ENCODE results near the gene GORASP1.

GORASP1 gene

DNA sequence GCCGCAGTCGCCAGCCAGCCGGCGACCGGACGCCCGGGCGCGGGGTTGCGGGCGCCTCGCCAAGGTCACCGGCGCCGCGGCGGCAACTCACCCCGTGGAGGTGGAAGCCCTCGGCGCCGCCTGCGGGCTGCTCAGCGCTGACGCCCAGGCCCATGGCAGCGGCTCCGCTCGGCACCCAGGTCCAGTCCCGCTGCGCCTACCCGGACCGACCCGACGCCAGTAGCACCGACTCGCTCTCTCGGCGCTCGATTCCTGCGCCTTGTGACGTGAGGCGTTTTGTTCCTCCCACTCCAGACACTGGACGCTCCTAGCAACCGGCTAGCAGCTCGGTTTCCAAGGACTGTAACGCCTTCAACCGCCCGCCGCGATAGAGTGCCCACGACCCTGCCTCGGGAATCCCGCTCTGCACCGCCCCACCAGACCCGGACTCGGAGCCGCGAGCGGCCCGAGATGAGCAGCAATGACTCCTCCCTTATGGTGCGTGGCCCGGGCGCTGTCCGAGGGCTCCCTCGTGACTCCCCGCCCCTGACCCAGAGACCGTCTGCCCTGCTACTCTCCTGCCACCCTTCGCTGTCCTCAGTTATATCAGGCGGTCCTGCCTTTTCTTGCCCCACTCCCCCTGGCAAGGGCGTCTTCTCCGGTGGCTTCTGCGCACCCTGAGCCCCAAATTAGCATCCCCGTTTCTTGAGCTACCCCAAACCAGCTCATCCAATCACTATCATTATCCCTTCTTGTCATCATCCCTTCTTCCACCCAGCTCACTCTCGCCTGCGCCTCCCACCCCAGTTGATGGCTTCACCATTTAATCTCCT, at the start of gene GORASP1, which contains the start of gene TTC21A:
Gene GORASP1 (minus strand): TSS at position 240 of the 812 bp plus-strand sequence. CDS start 86 bp downstream, at position 154.
Gene TTC21A (plus strand): TSS at position 293 of the 812 bp plus-strand sequence. CDS start 158 bp downstream, at position 451.
- DNase-seq (ENCODE audit: low read depth in 2 of 2), result peak; percentile 49 to 52

DNA sequence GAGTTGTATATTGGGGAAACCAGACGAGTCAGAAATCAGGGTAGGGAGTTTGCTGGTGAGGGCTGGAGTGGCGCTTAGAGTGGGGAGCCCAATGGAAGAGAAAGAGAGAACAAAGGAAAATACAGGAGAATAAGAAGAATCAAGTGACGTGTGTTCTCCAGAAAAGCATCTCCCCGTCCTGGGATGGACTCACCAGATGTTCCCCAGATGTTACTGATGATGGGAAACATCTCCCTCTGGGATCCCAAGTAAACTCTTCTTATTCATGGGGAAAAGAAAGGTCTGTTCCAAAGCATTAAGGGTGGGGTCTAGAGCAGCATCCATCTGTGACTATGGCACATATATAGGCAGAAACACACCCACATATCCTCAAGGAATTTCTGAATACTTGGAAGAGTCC, 49.0 kb upstream of the GORASP1 start:
- no peak for DNase-seq (ENCODE audit: low read depth in 2 of 2)

DNA sequence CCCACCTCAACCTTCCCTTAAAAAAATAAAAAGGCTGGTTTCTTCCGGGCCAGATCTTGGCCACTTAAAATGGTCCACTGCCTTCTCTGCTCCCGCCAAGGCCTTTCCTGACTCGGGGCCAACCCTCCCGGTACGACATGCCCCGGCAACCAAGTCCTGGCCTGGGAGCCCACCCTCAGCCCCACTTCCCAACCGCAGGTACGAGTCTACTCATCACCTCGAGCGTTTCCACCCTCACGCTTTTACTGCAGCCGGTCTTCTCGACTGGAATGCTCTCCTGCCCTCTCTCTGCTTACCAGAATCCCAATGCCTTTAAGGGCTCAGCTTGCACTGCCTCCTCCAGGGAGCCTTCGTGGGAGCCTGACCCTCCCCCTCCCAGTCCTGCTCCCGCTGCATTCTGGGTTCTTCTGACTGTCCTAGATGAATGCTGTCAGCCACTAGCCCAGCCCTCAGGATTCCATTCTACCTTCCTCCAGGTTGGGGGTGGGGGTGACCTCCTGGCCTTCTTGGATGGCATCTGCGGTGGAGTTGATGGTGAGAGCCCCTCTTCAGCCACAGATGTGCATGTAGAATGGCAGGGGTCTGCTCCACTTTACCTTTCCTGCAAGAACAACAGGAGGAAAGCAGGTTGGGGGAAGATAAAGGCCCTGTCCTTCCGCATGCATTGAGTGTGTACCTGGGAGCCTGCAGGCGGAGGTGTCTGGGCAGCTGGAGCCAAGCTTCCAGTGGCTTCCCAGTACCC, 47.0 kb upstream of the GORASP1 start:
- no peak for DNase-seq (ENCODE audit: low read depth in 2 of 2)

DNA sequence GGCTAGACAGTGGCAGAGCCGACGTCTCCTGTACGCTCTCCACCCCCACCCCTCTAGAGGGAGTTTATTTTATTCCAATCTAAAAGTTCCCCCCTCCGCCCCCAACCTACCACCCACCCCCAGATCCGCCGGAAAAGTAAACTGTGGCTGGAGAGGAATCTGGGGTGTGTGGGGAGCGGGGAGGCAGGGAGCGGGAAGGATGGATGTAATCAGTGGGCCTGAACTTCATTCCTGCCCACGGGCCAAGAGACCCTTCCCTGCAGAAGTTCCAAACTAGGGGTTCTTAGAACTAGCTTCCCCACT, 46.5 kb upstream of the GORASP1 start:
- no peak for DNase-seq (ENCODE audit: low read depth in 2 of 2)

DNA sequence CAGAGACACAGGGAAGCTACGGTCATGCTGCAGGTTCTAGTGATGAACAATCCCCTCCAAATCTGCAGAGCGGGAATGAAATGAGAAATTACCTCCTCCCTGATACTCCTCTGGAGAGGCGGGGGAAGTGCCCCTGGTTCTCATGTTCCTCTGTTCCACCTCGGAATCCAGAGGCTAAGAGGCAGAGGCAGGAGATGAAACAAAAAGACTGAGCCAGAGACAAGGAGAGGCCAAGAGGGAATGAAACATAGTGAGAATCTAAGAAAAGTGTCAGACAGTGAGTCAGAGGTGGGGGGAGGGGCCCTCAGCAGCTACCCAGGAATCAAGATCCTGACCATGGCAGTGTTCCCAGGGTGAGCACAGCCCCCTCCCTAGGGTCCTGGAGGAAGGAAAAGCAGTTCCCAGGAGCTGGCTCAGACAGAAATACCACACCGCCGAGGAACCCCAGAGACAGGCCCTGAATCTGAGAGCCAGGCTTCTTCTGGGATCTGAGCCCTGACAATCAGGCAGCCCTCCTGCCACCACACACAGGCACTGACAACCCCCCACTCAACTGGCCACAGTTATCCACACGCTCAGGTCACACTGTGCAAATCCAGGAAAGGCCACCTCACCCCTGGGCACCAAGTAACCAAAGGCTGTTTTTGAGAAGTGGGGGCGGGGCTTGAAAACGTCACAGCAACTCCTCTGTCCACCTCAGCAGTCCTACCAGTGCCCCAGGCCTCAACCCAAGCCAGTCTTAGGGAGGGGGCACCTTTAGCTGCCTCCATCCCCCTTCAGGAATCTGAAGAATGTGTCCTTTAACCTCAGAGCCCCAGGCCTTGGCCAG, 43.6 kb upstream of the GORASP1 start:
- peak; percentile 60 for DNase-seq (ENCODE audit: low read depth in 2 of 2)

DNA sequence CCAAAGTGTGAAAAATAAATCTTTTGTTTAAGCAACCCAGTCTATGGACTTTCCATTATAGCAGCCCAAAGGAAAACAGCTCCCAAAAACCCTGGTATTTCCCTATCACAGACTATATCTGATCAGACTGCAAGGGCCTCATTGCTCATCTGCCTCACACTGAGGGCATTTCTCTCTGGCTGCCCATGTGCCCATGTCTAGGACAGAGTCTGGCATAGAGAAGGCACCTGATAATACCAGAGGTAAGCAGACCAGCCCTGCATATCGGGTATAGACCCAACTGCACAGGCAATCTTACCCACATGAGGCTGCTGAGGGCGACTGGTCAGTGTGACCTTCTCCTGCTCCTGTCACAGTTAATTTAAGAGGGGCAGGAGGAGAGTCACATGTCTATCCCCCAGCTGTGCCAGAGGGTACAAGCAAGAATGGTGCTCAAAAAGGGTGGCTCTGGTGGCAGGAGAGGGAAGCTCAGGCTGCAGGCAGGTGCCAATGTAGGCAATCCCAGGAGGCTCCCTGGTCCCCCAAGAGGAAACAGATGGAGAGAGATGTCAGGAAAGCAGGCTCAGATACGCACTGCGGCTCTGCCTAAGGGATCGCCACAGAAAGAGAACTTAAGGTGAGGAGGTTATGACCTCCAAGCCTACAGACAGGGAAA, 42.8 kb upstream of the GORASP1 start:
- DNase-seq (ENCODE audit: low read depth in 2 of 2), result no peak

DNA sequence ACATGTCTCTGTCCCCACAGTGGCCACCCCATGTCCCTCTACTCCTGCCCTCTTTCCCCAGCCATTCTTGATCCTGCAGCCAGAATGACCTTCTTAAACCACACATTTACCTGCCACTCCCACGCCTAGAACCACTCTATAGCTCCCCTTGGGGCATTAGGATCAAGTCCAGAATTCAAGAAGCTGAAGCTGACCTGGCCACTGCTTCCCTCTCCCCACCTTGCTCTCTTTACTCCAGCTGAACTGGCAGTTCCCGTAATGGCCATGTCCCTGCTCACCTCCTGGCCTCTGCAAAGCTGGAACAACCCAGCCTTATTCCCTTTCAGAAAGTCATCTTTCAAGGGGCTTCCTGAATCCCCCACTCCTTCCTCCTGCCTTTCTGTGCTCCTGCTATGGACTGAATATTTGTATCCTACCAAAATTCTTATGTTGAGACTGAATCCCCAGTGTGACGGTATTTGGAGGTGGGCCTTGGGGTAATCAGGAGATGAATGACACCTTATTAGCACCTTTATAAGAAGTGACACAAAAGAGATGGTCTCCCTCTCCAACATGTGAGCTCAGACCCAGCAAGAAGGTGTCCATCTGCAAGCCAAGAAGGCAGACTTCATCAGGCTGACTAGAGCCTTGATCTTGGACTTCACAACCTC, 42.2 kb upstream of the GORASP1 start:
- no peak for DNase-seq (ENCODE audit: low read depth in 2 of 2)

DNA sequence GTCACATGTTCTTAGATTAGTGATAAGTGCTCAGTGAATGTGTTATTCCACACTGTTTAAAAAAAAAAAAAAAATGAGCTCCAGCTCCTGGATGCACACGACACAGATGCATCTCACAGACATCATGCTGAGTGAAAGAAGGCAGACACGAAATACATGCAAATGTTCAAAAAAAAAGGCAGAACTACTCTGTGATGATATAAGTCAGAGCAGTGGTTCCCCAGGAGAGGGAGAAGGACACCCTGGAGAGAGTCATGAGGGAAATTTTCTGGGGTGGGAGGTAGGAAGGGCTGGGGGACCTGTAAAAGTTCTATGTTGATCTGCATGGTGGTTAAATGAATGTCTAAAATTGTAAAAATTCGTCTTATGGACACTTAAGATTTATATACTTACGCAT, 41.6 kb upstream of the GORASP1 start:
- DNase-seq (ENCODE audit: low read depth in 2 of 2), result no peak

DNA sequence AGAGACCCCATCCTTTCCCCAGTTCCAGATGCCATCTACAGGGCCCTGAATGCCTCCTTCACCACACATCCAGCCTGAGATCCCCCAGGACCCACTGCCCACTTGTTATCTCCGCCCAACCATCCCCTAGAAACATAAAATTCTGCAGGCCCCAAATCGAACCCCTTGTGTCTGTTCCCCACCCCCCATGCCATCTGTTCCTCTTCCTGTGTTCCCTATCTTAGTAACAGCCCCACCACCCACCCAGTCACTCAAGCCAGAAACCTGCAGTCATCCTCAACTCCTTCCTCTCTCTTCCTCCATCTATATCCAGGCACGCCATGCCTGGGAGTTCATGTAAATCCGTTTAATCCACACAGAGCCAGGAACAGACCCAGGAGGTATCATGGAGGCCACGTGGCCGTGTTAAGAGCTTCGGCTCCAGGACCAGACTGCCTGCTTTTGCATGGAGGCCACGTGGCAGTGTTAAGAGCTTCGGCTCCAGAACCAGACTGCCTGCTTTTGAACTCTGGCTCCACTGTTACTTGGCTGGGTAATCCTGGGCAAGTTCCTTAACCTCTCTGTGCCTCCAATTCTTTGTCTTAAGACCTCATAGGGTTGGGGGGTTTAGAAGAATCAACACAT, 41.1 kb upstream of the GORASP1 start:
- DNase-seq (ENCODE audit: low read depth in 2 of 2), result no peak

DNA sequence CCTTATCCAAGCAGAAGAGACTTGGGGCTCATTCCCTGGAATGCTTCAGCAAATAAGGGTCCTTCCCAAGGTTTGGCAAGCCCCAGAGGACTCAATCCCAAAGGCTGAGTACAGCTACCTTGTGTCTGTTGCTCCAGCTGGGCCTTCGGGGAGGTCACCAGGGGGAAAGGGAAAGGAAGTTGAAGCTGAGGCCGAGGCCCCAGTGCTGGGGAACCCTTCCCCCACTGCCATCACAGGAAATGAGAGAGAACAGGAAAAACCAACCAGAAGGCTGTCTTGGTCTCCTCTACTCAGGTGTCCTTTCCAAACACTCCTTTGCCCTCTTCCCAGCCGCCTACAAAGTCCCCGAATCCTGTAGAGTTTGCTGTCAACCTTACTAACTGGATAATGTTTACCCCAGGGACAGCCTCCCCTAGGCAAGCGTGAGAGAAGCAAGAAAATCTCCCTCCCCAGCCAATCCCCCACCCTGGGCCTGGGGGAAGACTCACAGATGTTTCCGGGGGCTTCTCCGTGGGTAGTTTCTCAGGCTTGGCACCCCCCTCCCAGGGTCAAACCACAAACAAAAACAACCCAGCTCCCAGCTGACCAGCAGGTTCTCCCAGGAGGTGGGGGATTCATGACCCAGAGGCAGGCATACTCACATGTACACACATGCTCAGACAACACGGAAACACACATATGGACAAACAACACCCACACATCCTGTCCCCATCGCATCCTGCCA, 40.4 kb upstream of the GORASP1 start:
- peak in 1 of 2 donors; percentile 37 for DNase-seq (ENCODE audit: low read depth in 2 of 2)

DNA sequence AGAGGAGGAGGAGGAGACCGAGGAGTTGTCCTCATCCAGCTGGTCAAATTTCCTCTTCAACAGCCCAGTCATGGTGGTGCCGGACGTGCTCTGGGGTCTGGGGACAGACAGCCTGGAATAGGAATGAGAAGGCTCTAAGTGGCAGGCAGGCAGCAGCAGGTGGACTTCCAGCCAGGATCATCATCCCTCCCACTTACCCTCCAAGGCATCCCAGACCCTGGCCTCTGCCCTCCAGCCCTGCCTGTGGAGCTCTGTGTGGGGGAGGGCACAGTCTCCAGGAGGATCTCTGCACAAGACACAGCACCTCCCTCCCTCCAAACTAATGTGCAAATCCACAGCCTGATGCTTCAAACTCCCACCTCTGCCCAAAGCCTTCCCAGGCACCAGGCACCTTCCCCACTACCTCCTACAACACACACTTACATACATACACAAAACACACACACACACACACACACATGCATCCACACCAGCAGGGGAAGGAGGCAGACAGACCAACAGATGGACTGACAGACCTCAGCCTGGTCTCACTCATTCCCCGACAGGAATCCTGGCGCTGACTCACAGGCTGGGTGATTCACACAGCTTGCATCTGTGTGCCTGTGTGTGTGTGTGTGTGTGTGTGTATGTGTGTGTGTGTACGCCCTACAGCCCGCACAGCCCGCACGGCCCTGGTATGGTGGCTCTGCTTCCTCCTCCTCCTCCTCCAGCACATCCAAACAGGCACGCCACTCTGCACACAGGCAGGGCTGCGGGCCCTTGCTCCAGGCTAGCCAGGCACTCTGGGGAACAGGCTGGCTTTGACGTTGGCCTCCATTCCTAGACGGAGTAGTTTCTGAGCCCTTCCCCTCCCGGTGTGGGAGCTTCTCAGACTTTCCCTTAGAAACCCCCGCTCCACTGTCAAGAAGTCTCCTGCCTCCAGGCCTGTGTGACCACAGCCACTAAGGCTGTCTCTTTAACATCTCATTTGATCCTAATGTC, 39.5 kb upstream of the GORASP1 start:
- peak; percentile 51 to 67 for DNase-seq (ENCODE audit: low read depth in 2 of 2)

DNA sequence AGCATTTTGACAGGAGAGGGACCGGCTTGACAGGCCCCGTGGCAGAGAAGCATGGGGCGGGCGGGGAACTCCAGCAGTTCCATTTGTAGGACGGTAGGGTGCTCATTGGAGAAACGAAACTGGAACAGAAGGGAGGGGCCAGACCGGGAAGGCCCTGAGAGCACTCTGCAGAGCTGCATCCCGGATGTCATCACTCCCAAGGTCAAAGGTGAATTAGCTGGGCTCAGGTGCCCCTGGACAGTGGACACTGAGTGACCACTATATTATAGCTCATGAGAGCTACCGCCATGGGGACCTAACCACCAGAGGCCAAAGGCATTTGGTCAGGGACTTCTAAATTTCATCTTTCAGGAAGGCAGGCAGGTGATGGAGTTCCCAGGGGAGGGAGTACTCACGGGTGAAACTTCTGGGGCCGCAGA, 38.7 kb upstream of the GORASP1 start:
- DNase-seq (ENCODE audit: low read depth in 2 of 2), result no peak

DNA sequence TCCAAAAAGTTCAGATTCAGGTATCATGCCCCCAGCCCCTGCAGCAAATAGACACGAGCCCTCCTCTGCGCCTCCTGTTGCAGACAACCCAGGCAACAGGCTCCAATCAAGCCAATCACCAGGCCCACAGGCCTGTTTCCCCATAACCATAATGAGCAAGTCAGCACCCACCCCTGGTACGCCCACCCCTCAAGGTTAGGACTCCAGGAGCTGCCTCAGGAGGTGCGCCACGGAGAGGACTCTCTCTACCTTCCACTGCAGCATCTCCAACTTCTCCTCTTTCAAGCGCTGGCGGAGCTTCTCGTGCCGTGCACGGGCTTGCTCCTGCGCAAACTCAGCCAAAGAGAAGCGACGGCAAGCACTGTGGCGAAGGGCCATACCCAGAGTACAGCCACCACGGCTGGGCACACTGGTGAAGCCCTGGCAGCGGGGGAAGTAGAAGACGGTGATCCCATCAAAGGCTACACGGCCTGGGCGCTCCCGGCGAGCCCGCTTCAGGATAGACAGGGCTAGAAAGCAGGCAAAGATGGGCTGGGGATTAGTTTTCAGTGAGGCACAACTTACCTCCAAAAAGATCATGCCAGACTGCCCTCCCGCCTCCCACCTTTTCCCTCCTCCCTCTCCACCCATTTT, 37.4 kb upstream of the GORASP1 start:
- no peak for DNase-seq (ENCODE audit: low read depth in 2 of 2)

DNA sequence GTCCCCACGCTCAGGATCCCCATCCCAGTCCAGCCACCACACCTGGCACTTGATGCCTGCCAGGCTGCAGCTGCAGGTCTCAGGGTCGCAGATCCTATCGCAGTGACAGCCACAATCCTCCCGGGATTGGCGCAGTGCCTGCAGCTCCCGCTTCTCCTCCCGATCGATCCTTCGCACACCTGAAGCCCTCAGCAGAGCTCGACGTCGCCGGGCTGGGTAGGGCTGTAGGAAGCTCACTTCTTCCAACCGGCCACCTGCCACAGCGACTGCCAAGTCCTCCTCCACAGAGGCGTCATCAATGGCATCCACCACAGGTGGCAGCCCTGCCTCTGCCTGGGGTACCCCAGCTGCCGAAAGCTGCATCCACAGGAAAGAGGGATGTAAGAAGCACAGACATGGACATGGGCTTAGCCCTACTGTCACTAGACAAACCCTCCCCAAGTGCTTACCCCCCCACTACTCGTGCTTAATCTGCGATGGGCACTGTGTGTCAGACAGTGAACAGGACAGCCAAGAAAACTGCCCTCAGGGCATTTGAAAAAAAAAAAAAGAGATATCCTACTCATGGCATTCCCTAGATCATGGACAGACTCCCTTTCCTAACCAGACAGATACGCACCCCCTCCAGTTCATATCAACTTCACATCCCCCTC, 36.8 kb upstream of the GORASP1 start:
- no peak for DNase-seq (ENCODE audit: low read depth in 2 of 2)

DNA sequence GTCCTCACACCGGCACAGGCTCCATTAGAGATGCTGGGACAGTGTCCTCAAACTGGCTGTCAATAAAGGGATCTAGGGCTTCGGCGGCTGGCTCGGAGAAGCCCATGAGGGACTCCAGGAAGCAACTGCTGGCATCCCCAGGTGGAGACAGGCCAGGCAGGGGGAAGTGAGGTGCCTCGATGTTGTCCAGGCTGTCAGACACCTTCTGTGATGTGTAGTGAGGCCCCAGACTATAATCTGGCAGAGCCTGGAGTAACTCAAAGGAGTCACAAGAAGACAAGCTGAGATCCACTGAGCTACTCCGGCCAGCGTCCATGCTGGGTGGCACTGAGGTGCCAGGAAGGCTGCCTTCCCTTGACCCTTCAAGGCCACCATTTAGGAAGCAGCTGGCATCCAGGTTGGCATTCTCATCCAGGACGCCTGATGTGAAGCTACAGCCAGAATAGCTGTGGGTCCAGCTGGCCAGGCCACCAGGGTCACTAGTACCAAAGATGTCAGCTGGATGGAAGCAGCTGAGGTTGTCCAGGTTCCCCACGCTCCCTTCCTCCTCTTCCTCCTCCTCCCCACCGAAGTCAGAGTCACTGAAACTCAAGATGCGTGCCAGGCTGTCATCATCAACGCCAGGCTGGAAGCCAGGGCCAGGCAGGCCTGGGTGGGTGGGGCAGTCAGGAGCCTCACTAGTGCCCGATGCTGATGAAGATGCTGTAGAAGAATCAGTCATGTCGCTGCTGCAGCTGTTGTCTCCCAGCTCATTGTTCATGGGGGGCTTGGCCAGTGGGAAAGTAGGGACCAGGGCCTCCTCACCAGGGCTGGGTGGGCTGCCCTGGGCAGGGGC, 35.8 kb upstream of the GORASP1 start:
- no peak for DNase-seq (ENCODE audit: low read depth in 2 of 2)

DNA sequence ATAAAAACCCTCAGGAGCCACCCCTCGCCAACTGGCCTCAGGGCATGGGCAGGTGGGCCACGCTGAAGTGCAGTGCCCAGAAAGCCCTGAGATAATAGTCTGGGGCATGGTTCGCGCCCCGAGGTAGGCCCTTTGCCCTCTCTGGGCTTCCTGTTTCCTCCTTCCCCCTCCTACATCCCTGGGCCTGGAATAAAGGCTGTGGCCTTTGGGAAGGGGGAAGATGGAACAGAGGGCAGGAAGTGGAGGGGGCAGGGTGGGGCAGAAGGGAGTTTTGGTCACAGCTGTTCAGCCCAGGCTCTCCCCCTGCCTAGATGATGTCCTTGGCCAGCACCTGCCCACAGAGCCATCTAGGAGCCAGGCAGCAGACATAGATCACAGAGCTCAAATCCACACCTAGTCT, 34.6 kb upstream of the GORASP1 start:
- DNase-seq (ENCODE audit: low read depth in 2 of 2), result no peak
